Tibial artery (tissue), 4 donors: ENCODE results near the gene NFKBIB.

Experiments
- DNase-seq, 2 donors: peaks; one replicate each; pipeline ENCODE4 v3.0.0-alpha.2; 2019
- H3K27ac ChIP-seq, 2 donors: fragments of 200-600 bp; sonication (generic) in 1 of 2; 1 replicate in 1 of 2; 2 replicates in 1 of 2; pipeline ENCODE4 v1.5.1; 2018 to 2019; ENCODE audit warnings: mild to moderate bottlenecking in 1 of 2
- H3K27me3 ChIP-seq, 2 donors: fragments of 200-600 bp; sonication (generic) in 1 of 2; one replicate each; pipeline versions ENCODE4 v1.5.1 to v1.6.0; 2016 to 2019
- H3K36me3 ChIP-seq, 3 donors: fragments of 200-600 bp; sonication (generic) in 2 of 3; one replicate each; pipeline ENCODE4 v1.5.1; 2016 to 2019; ENCODE audit warnings: mild to moderate bottlenecking in 2 of 3
- H3K4me1 ChIP-seq, 4 donors: fragments of 200-600 bp; sonication (generic) in 2 of 4; 1 replicate in 3 of 4; 2 replicates in 1 of 4; pipeline ENCODE4 v1.5.1; 2016 to 2019
- H3K4me3 ChIP-seq, 2 donors: fragments of 200-600 bp; sonication (generic) in 1 of 2; 1 replicate in 1 of 2; 2 replicates in 1 of 2; pipeline ENCODE4 v1.5.1; 2018 to 2019; ENCODE audit warnings: mild to moderate bottlenecking in 2 of 2
- H3K9me3 ChIP-seq, 3 donors: fragments of 200-600 bp; sonication (generic) in 1 of 3; one replicate each; pipeline ENCODE4 v1.5.1; 2016 to 2019
- CTCF ChIP-seq, 2 experiments: fragments of 200-600 bp in 1 of 2; fragments of 450-650 bp in 1 of 2; IDR thresholded peaks; one replicate each; pipeline ENCODE4 v1.5.1; 2017 to 2019; ENCODE audit warnings: antibody characterized with exemption in 2 of 2, mild to moderate bottlenecking in 1 of 2, moderate library complexity in 1 of 2
- intact Hi-C: fragments of 100-400 bp; cut with DNase I; formaldehyde crosslinking; loops from one replicate; pipeline ENCODE4 v1.15.0; 2023; ENCODE audit warnings: low total_unique reads

Gene NFKBIB

GRCh38 chr19:38905620-38906019 lies 5.9 kb downstream of the NFKBIB start:
- H3K4me3 ChIP-seq: no peak overlapping the region
- no peak overlapping the region for H3K27ac ChIP-seq
- H3K9me3 ChIP-seq: no peaks in the 10 kb centered on the region
- no peak for DNase-seq
- no peak for TF ChIP-seq CTCF (IDR thresholded peaks at IDR 0.05)
- peaks cover 32 to 61% (median 40%) of the 10 kb centered on the region in 3 donors for H3K36me3 ChIP-seq
- intact Hi-C loops: loop anchor here (10.0 kb wide), 1 partner anchor 291 kb away; the partner anchor contains the start of genes EIF3K and MAP4K1
- H3K4me1 ChIP-seq: peaks cover 0 to 10% (median 7%) of the 10 kb centered on the region in 4 donors
- no peaks in the 10 kb centered on the region for H3K27me3 ChIP-seq

DNA sequence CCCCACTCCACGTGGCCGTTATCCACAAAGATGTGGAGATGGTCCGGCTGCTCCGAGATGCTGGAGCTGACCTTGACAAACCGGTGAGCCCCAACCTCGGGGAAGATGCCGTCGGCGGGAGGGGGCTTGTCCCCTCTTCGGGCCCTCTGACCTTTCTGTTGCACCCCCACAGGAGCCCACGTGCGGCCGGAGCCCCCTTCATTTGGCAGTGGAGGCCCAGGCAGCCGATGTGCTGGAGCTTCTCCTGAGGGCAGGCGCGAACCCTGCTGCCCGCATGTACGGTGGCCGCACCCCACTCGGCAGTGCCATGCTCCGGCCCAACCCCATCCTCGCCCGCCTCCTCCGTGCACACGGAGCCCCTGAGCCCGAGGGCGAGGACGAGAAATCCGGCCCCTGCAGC lies 7.5 kb downstream of the NFKBIB start:
- no peak for TF ChIP-seq CTCF (IDR thresholded peaks at IDR 0.05)
- DNase-seq: no peak
- Histone ChIP-seq H3K27me3 (peaks cover 0 to 15% of the 10 kb centered on the region in 2 donors), H3K27ac (no peak overlapping the region), H3K4me3 (no peak overlapping the region), H3K36me3 (peaks cover 32 to 61% (median 40%) of the 10 kb centered on the region in 3 donors), H3K4me1 (no peaks in the 10 kb centered on the region), H3K9me3 (no peaks in the 10 kb centered on the region)
- intact Hi-C loops: loop anchor here (10.0 kb wide), 1 partner anchor 292 kb away; the partner anchor contains the start of genes EIF3K and MAP4K1

DNA sequence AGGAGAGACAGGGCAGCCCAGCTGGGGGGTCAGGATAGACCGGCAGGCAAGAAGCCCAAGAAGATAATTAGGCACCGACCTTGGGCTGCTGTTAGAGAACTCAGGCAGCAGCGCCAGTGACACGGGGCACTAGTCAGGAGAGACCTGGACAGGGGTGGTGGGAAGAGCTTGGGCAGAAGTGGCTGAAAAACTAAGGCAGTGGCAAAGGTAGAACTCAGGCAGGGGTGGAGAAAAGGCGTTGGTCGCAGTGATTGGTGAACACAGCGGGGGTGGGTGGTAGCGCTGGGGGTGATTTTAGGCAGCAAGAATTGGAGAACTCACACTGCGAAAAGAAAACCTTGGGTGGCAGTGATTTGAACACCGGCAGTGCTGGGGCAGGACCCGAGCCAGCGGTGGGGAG lies 7.9 kb downstream of the NFKBIB start:
- Histone ChIP-seq H3K36me3 (peaks cover 32 to 61% (median 40%) of the 10 kb centered on the region in 3 donors), H3K27me3 (peaks cover 0 to 17% of the 10 kb centered on the region in 2 donors), H3K4me3 (no peak overlapping the region), H3K9me3 (no peaks in the 10 kb centered on the region), H3K4me1 (no peaks in the 10 kb centered on the region), H3K27ac (no peak overlapping the region)
- intact Hi-C loops: loop anchor here (10.0 kb wide), 1 partner anchor 293 kb away; the partner anchor contains the start of genes EIF3K and MAP4K1
- no peak for TF ChIP-seq CTCF (IDR thresholded peaks at IDR 0.05)
- DNase-seq: no peak

GRCh38 chr19:38908911-38909310 lies 9.1 kb downstream of the NFKBIB start:
- DNase-seq: no peak
- intact Hi-C loops: loop anchor here (10.0 kb wide), 1 partner anchor 294 kb away; the partner anchor contains the start of genes EIF3K and MAP4K1
- no peak for TF ChIP-seq CTCF (IDR thresholded peaks at IDR 0.05)
- no peaks in the 10 kb centered on the region for H3K4me1 ChIP-seq
- no peak overlapping the region for H3K4me3 ChIP-seq
- peaks cover 0 to 17% of the 10 kb centered on the region in 2 donors for H3K27me3 ChIP-seq
- H3K9me3 ChIP-seq: no peaks in the 10 kb centered on the region
- H3K36me3 ChIP-seq: peaks cover 32 to 54% (median 40%) of the 10 kb centered on the region in 3 donors
- no peak overlapping the region for H3K27ac ChIP-seq

GRCh38 chr19:38910488-38910887 lies 10.7 kb downstream of the NFKBIB start:
- no peak overlapping the region for H3K4me3 ChIP-seq
- no peak for DNase-seq
- H3K27me3 ChIP-seq: peaks cover 0 to 17% of the 10 kb centered on the region in 2 donors
- peaks cover 25 to 48% (median 29%) of the 10 kb centered on the region in 3 donors for H3K36me3 ChIP-seq
- no peak for TF ChIP-seq CTCF (IDR thresholded peaks at IDR 0.05)
- H3K4me1 ChIP-seq: no peaks in the 10 kb centered on the region
- no peaks in the 10 kb centered on the region for H3K9me3 ChIP-seq
- intact Hi-C loops: no loop called here
- no peak overlapping the region for H3K27ac ChIP-seq
